Endothelial cell (in vitro differentiated cells): Measurements from ENCODE around the gene CALML6. TPM values are rescaled to one million over a fixed set of nuclear protein-coding genes. Genes with fewer than 3 reads are reported as not detected.

Experiments
- DNase-seq: peaks from one replicate; pipeline ENCODE4 v3.0.0; 2021; ENCODE audit warnings: low spot score
- H3K27ac Mint-ChIP-seq: one replicate; pipeline ENCODE4 v1.8.0; 2021; ENCODE audit warnings: mixed read lengths, inconsistent platforms; ENCODE audit not compliant: unreplicated experiment
- H3K27me3 Mint-ChIP-seq: one replicate; pipeline ENCODE4 v1.8.0; 2021; ENCODE audit warnings: mild to moderate bottlenecking, moderate library complexity, mixed read lengths, inconsistent platforms; ENCODE audit not compliant: unreplicated experiment
- H3K36me3 Mint-ChIP-seq: one replicate; pipeline ENCODE4 v1.8.0; 2021; ENCODE audit warnings: mild to moderate bottlenecking, low read depth, mixed read lengths, inconsistent platforms; ENCODE audit not compliant: unreplicated experiment
- H3K4me1 Mint-ChIP-seq: one replicate; pipeline ENCODE4 v1.8.0; 2021; ENCODE audit warnings: mild to moderate bottlenecking, mixed read lengths, inconsistent platforms; ENCODE audit not compliant: unreplicated experiment
- H3K4me3 Mint-ChIP-seq: one replicate; pipeline ENCODE4 v1.8.0; 2021; ENCODE audit warnings: mild to moderate bottlenecking, mixed read lengths, inconsistent platforms; ENCODE audit not compliant: unreplicated experiment
- H3K9me3 Mint-ChIP-seq: one replicate; pipeline ENCODE4 v1.8.0; 2021; ENCODE audit warnings: mixed read lengths, inconsistent platforms; ENCODE audit not compliant: unreplicated experiment
- CTCF ChIP-seq: fragments of 200-600 bp; sonication (generic); IDR thresholded peaks from one replicate; pipeline ENCODE4 v1.5.0; 2021; ENCODE audit warnings: antibody characterized with exemption; ENCODE audit not compliant: unreplicated experiment
- total RNA-seq: library from RNA; stranded (reverse); fragmentation: NEBNext Ultra II Directional; extraction: Animal tissue kit (Norgen Biotek cat#: 25700); gene quantifications from one replicate; pipeline ENCODE4 v1.2.1, GENCODE V29; 2021; ENCODE audit not compliant: unreplicated experiment

The CALML6 gene
- total RNA-seq, 1 donor from 2014 or later: 0.64 TPM

GRCh38 chr1:1938276-1938573 is 23.2 kb downstream of the CALML6 start:
- Mint-ChIP-seq H3K4me3 (no peak overlapping the region), H3K9me3 (no peaks in the 10 kb centered on the region), H3K36me3 (no peaks in the 10 kb centered on the region), H3K27me3 (no peaks in the 10 kb centered on the region), H3K27ac (no peak overlapping the region), H3K4me1 (no peaks in the 10 kb centered on the region)
- no peak for TF ChIP-seq CTCF
- no peak for DNase-seq

- TF ChIP-seq CTCF: no peak
- Mint-ChIP-seq H3K4me3 (no peak overlapping the region), H3K4me1 (no peaks in the 10 kb centered on the region), H3K27me3 (no peaks in the 10 kb centered on the region), H3K27ac (no peak overlapping the region), H3K36me3 (no peaks in the 10 kb centered on the region), H3K9me3 (no peaks in the 10 kb centered on the region)
- DNase-seq: no peak
These were observed 23.7 kb downstream of the CALML6 start for GRCh38 chr1:1938613-1939295.

- DNase-seq: no peak
- no peak overlapping the region for H3K4me3 Mint-ChIP-seq
- H3K9me3 Mint-ChIP-seq: no peaks in the 10 kb centered on the region
- no peaks in the 10 kb centered on the region for H3K36me3 Mint-ChIP-seq
- peaks cover 1% of the 10 kb centered on the region for H3K27me3 Mint-ChIP-seq
- no peaks in the 10 kb centered on the region for H3K4me1 Mint-ChIP-seq
- TF ChIP-seq CTCF: no peak
- no peak overlapping the region for H3K27ac Mint-ChIP-seq
These were observed 24.4 kb downstream of the CALML6 start for GRCh38 chr1:1939296-1940122.

DNA sequence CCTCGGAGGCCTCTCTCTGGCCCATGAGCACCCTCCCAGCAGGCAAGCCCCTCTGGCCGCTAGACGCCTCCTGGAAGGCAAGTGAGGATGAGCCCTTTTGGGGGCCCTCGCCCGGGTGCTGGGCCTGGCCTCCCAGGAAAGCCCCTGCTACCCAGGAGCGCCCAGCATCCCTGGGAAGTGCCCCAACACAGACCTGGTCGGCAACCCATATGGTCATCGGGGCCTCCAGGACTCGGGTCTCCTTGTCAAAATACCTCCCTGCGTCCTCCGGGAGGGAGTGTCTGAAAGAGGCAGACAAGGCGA is 25.0 kb downstream of the CALML6 start:
- no peaks in the 10 kb centered on the region for H3K9me3 Mint-ChIP-seq
- no peak overlapping the region for H3K27ac Mint-ChIP-seq
- no peaks in the 10 kb centered on the region for H3K4me1 Mint-ChIP-seq
- TF ChIP-seq CTCF: no peak
- H3K27me3 Mint-ChIP-seq: peaks cover 1% of the 10 kb centered on the region
- no peak for DNase-seq
- no peaks in the 10 kb centered on the region for H3K36me3 Mint-ChIP-seq
- no peak overlapping the region for H3K4me3 Mint-ChIP-seq

- H3K27me3 Mint-ChIP-seq: peaks cover 1% of the 10 kb centered on the region
- no peak for DNase-seq
- H3K4me3 Mint-ChIP-seq: no peak overlapping the region
These were observed 26.3 kb downstream of the CALML6 start for GRCh38 chr1:1941211-1941841.

More at GRCh38 chr1:1941211-1941841, 26.3 kb downstream of the CALML6 start:
- H3K4me1 Mint-ChIP-seq: no peaks in the 10 kb centered on the region
- no peak overlapping the region for H3K27ac Mint-ChIP-seq
- no peak for TF ChIP-seq CTCF
- no peaks in the 10 kb centered on the region for H3K9me3 Mint-ChIP-seq
- H3K36me3 Mint-ChIP-seq: no peaks in the 10 kb centered on the region
